Esophagus squamous epithelium (tissue), 4 donors: Measurements from ENCODE around the gene SSH2.

Experiments used
- POLR2A ChIP-seq, 4 donors: fragments of 450-650 bp; IDR thresholded peaks; one replicate each; pipeline ENCODE4 v1.6.1; 2017; ENCODE audit warnings: antibody characterized with exemption in 4 of 4, mild to moderate bottlenecking in 4 of 4, moderate library complexity in 3 of 4
- TF ChIP-seq, protein P1 (sequence below), 6 experiments: fragments of 450-650 bp in 4 of 6; fragments of 200-600 bp in 2 of 6; sonication (generic) in 2 of 6; IDR thresholded peaks; one replicate each; pipeline ENCODE4 v1.5.1; 2016 to 2019; ENCODE audit warnings: antibody characterized with exemption in 6 of 6, mild to moderate bottlenecking in 4 of 6, moderate library complexity in 4 of 6

DNA sequence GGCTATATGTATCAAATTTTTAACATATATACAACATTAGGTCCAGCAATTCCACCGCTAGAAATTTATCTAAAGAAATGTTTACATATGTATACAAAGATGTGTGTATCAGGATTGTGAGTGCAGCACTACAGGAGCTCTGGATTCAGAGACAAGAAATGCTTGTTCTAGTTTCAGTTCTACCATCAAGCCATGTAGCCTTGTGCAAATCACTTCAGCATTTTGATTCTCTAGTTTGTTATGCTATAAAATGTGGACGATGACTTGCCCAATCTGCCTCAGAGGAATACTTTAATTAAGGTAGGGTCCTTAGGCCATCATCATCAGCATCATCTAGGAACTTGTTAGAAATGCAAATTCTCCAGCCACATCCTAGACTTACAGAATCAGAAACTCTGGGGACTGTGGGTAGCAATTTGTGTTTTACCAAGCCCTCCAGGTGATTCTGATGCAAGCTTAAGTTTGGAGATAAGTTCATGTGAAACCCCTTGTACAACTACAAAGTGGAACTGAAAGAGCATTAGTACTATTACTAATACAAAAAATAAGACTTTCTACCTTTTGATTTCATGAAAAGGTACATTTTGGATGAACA, 176.1 kb downstream of the SSH2 start:
- TF ChIP-seq, protein P1, sequence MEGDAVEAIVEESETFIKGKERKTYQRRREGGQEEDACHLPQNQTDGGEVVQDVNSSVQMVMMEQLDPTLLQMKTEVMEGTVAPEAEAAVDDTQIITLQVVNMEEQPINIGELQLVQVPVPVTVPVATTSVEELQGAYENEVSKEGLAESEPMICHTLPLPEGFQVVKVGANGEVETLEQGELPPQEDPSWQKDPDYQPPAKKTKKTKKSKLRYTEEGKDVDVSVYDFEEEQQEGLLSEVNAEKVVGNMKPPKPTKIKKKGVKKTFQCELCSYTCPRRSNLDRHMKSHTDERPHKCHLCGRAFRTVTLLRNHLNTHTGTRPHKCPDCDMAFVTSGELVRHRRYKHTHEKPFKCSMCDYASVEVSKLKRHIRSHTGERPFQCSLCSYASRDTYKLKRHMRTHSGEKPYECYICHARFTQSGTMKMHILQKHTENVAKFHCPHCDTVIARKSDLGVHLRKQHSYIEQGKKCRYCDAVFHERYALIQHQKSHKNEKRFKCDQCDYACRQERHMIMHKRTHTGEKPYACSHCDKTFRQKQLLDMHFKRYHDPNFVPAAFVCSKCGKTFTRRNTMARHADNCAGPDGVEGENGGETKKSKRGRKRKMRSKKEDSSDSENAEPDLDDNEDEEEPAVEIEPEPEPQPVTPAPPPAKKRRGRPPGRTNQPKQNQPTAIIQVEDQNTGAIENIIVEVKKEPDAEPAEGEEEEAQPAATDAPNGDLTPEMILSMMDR (IDR thresholded peaks at IDR 0.05) = no peak
- TF ChIP-seq POLR2A (IDR thresholded peaks at IDR 0.05) = no peak
